Measurements from ENCODE around the gene ESRRB.

DNA sequence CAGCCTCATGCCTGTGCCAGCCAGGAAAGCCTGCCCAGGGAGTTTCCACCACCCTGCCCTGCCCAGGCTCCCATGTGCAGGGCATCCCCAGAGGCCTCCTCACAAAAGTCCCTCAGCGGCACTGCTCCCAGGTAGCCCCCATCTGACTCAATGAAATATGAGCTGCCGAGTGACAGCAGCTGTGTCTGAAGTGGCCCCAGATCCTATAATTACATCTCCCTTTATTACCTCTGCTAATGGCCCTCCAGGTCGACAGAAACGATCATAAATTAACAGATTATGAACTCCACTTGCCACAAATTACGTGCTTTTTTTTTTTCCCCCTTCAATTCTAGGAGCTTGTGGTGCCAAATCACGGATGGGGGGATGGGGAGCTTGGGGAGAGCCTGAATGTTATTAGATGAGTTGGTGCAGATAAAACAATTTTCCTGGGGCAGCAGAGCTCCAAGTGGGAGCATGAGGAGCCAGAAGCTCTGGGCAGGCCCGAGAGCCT is 110.4 kb downstream of the ESRRB start:
- TF ChIP-seq, protein P1, sequence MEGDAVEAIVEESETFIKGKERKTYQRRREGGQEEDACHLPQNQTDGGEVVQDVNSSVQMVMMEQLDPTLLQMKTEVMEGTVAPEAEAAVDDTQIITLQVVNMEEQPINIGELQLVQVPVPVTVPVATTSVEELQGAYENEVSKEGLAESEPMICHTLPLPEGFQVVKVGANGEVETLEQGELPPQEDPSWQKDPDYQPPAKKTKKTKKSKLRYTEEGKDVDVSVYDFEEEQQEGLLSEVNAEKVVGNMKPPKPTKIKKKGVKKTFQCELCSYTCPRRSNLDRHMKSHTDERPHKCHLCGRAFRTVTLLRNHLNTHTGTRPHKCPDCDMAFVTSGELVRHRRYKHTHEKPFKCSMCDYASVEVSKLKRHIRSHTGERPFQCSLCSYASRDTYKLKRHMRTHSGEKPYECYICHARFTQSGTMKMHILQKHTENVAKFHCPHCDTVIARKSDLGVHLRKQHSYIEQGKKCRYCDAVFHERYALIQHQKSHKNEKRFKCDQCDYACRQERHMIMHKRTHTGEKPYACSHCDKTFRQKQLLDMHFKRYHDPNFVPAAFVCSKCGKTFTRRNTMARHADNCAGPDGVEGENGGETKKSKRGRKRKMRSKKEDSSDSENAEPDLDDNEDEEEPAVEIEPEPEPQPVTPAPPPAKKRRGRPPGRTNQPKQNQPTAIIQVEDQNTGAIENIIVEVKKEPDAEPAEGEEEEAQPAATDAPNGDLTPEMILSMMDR (IDR thresholded peaks at IDR 0.05) = no peak
- TF ChIP-seq ZFX (IDR thresholded peaks at IDR 0.05; ENCODE audit: borderline replicate concordance) = no peak
